OCI-LY1 (cell line): ENCODE data around the gene FBXL15.

Experiments
- H2AFZ ChIP-seq: fragments of 200-600 bp; sonication (generic), shearing (Covaris generic); 2 replicates; pipeline ENCODE4 v1.6.0; 2014; ENCODE audit warnings: antibody characterized with exemption, mild to moderate bottlenecking, low read length
- H3F3A ChIP-seq: fragments of 200-600 bp; sonication (generic), shearing (Covaris generic); 2 replicates; pipeline ENCODE4 v1.6.0; 2014; ENCODE audit warnings: mild to moderate bottlenecking, antibody characterized with exemption, low read length, moderate library complexity; ENCODE audit not compliant: insufficient read depth
- H3K27ac ChIP-seq: fragments of 200-600 bp; sonication (generic); 2 replicates; pipeline ENCODE4 v1.5.1; 2014; ENCODE audit warnings: low read length, mixed run types, mild to moderate bottlenecking, low read depth; ENCODE audit not compliant: poor library complexity, severe bottlenecking
- H3K27me3 ChIP-seq: fragments of 200-600 bp; sonication (generic); 2 replicates; pipeline ENCODE4 v1.6.0; 2014; ENCODE audit warnings: antibody characterized with exemption, mild to moderate bottlenecking, low read length, moderate library complexity; ENCODE audit not compliant: insufficient read depth
- H3K36me3 ChIP-seq: fragments of 200-600 bp; sonication (generic); 2 replicates; pipeline ENCODE4 v1.6.1; 2014; ENCODE audit warnings: mild to moderate bottlenecking, antibody characterized with exemption, low read length, moderate library complexity, mixed read lengths; ENCODE audit not compliant: insufficient read depth
- H3K4me1 ChIP-seq: fragments of 200-600 bp; sonication (generic); 2 replicates; pipeline ENCODE4 v1.5.1; 2014; ENCODE audit warnings: mild to moderate bottlenecking, low read length, moderate library complexity; ENCODE audit not compliant: insufficient read depth, severe bottlenecking
- H3K4me2 ChIP-seq: fragments of 200-600 bp; sonication (generic), shearing (Covaris generic); 2 replicates; pipeline ENCODE4 v1.6.1; 2014; ENCODE audit warnings: low read length
- H3K4me3 ChIP-seq: fragments of 200-600 bp; sonication (generic); 2 replicates; pipeline ENCODE4 v1.5.1; 2014; ENCODE audit warnings: low read length, low read depth, mild to moderate bottlenecking, mixed read lengths; ENCODE audit not compliant: poor library complexity, severe bottlenecking
- H3K79me2 ChIP-seq: fragments of 200-600 bp; shearing (Covaris generic); 2 replicates; pipeline ENCODE4 v1.6.1; 2016; ENCODE audit warnings: mixed run types, low read length, mixed read lengths; ENCODE audit not compliant: insufficient read depth
- H3K9ac ChIP-seq: fragments of 200-600 bp; sonication (generic), shearing (Covaris generic); 2 replicates; pipeline ENCODE4 v1.6.1; 2014; ENCODE audit warnings: mild to moderate bottlenecking, low read length, mixed read lengths
- H3K9me2 ChIP-seq: fragments of 200-600 bp; sonication (generic), shearing (Covaris generic); 2 replicates; pipeline ENCODE4 v1.6.1; 2014; ENCODE audit warnings: low read depth, mild to moderate bottlenecking, low read length, mixed read lengths
- H3K9me3 ChIP-seq: fragments of 200-600 bp; shearing (Covaris generic); 2 replicates; pipeline ENCODE4 v1.6.1; 2014; ENCODE audit warnings: low read length, mixed read lengths
- H4K20me1 ChIP-seq: fragments of 200-600 bp; sonication (generic), shearing (Covaris generic); 2 replicates; pipeline ENCODE4 v1.6.0; 2016; ENCODE audit warnings: mild to moderate bottlenecking, low read length; ENCODE audit not compliant: insufficient read depth
- CTCF ChIP-seq: fragments of 200-600 bp; sonication (generic), shearing (Covaris generic); IDR thresholded peaks from 2 replicates; pipeline ENCODE4 v1.5.1; 2017; ENCODE audit warnings: mild to moderate bottlenecking, antibody characterized with exemption, low read length, moderate library complexity, mixed read lengths
- EZH2 ChIP-seq: fragments of 200-600 bp; sonication (generic), shearing (Covaris generic); IDR thresholded peaks from 2 replicates; pipeline ENCODE4 v1.8.0; 2017; ENCODE audit warnings: borderline replicate concordance, mixed run types, mild to moderate bottlenecking, antibody characterized with exemption, low read length, moderate library complexity, mixed read lengths

Gene FBXL15

GRCh38 chr10:102401735-102402511 is 18.7 kb upstream of the FBXL15 start:
- Histone ChIP-seq H3K9me3 (no peaks in the 10 kb centered on the region), H3K4me3 (no peak overlapping the region), H3K79me2 (no peaks in the 10 kb centered on the region), H3F3A (no peaks in the 10 kb centered on the region), H3K4me1 (peaks cover 9% of the 10 kb centered on the region), H3K9me2 (no peaks in the 10 kb centered on the region), H4K20me1 (no peaks in the 10 kb centered on the region), H3K4me2 (no peak overlapping the region), H3K27ac (no peak overlapping the region), H3K9ac (no peak overlapping the region), H2AFZ (no peak overlapping the region), H3K36me3 (no peaks in the 10 kb centered on the region; the same call in 1 of the 2 replicates), H3K27me3 (no peaks in the 10 kb centered on the region)
- TF ChIP-seq EZH2 (no peak), CTCF (no peak)

- peaks cover 8% of the 10 kb centered on the region for H3K4me1 ChIP-seq
- no peaks in the 10 kb centered on the region; the same call in 1 of the 2 replicates for H3K36me3 ChIP-seq
Observed at GRCh38 chr10:102402512-102402896, 18.1 kb upstream of the FBXL15 start.

GRCh38 chr10:102403115-102403514 is 17.5 kb upstream of the FBXL15 start:
- Histone ChIP-seq H3K27ac (no peak overlapping the region), H3F3A (no peaks in the 10 kb centered on the region), H3K79me2 (no peaks in the 10 kb centered on the region), H2AFZ (no peak overlapping the region), H3K4me2 (no peak overlapping the region), H3K4me3 (no peak overlapping the region), H3K9me3 (no peaks in the 10 kb centered on the region), H3K27me3 (no peaks in the 10 kb centered on the region), H3K36me3 (no peaks in the 10 kb centered on the region; the same call in 1 of the 2 replicates), H3K9me2 (no peaks in the 10 kb centered on the region), H3K4me1 (peaks cover 8% of the 10 kb centered on the region), H4K20me1 (no peaks in the 10 kb centered on the region), H3K9ac (no peak overlapping the region)
- TF ChIP-seq EZH2 (no peak), CTCF (no peak)

More at GRCh38 chr10:102402512-102402896, 18.1 kb upstream of the FBXL15 start:
- TF ChIP-seq EZH2 = no peak
- no peak for TF ChIP-seq CTCF
- H3K4me2 ChIP-seq = no peak overlapping the region
- H3F3A ChIP-seq = no peaks in the 10 kb centered on the region
- no peak overlapping the region for H3K9ac ChIP-seq
- no peaks in the 10 kb centered on the region for H4K20me1 ChIP-seq
- no peak overlapping the region for H3K27ac ChIP-seq
- no peak overlapping the region for H3K4me3 ChIP-seq
- no peaks in the 10 kb centered on the region for H3K27me3 ChIP-seq
- H3K9me3 ChIP-seq = no peaks in the 10 kb centered on the region
- no peaks in the 10 kb centered on the region for H3K79me2 ChIP-seq
- H3K9me2 ChIP-seq = no peaks in the 10 kb centered on the region
- H2AFZ ChIP-seq = no peak overlapping the region
